Esophagus squamous epithelium (tissue), 4 donors: ENCODE results near the gene HSD17B13.

Experiments
- CTCF ChIP-seq, 6 experiments: fragments of 450-650 bp in 4 of 6; fragments of 200-600 bp in 2 of 6; sonication (generic) in 2 of 6; IDR thresholded peaks; one replicate each; pipeline ENCODE4 v1.5.1; 2016 to 2019; ENCODE audit warnings: antibody characterized with exemption in 6 of 6, mild to moderate bottlenecking in 4 of 6, moderate library complexity in 4 of 6
- POLR2A ChIP-seq, 4 donors: fragments of 450-650 bp; IDR thresholded peaks; one replicate each; pipeline ENCODE4 v1.6.1; 2017; ENCODE audit warnings: antibody characterized with exemption in 4 of 4, mild to moderate bottlenecking in 4 of 4, moderate library complexity in 3 of 4

GRCh38 chr4:87299898-87300297, 22.8 kb downstream of the HSD17B13 start:
- TF ChIP-seq CTCF (IDR thresholded peaks at IDR 0.05): no peak
- TF ChIP-seq POLR2A (IDR thresholded peaks at IDR 0.05): no peak
